Adrenal gland (tissue), 12 donors: Measurements from ENCODE around the gene ASCC1. TPM values are rescaled to one million over a fixed set of nuclear protein-coding genes. Genes with fewer than 3 reads are reported as not detected.

ENCODE experiments used
- DNase-seq, 7 donors: peaks; one replicate each; pipeline ENCODE4 v3.0.0-alpha.2; 2019 to 2020
- H3K27ac ChIP-seq, 5 donors: fragments of 200-600 bp; sonication (generic) in 4 of 5; 1 replicate in 3 of 5; 2 replicates in 2 of 5; pipeline versions ENCODE4 v1.5.1 to v1.8.0; 2016 to 2020; ENCODE audit warnings: mild to moderate bottlenecking in 1 of 5
- H3K27me3 ChIP-seq: fragments of 200-600 bp; 2 replicates; pipeline ENCODE4 v1.8.0; 2021
- H3K36me3 ChIP-seq, 2 donors: fragments of 200-600 bp; replicated peaks in 1 of 2; 1 replicate in 1 of 2; 2 replicates in 1 of 2; pipeline versions ENCODE4 v1.5.1 to v1.8.0; 2018 to 2022
- H3K4me1 ChIP-seq, 2 donors: fragments of 200-600 bp; replicated peaks in 1 of 2; 1 replicate in 1 of 2; 2 replicates in 1 of 2; pipeline versions ENCODE4 v1.5.1 to v1.8.0; 2018 to 2021
- H3K4me3 ChIP-seq, 4 donors: fragments of 200-600 bp; sonication (generic) in 3 of 4; one replicate each; pipeline ENCODE4 v1.5.1; 2016 to 2018
- H3K9me3 ChIP-seq, 3 donors: fragments of 200-600 bp; sonication (generic) in 1 of 3; replicated peaks in 1 of 3; 1 replicate in 2 of 3; 2 replicates in 1 of 3; pipeline versions ENCODE4 v1.5.1 to v1.8.0; 2016 to 2021
- CTCF ChIP-seq, 6 experiments: fragments of 450-650 bp in 4 of 6; fragments of 200-600 bp in 2 of 6; sonication (generic) in 1 of 6; IDR thresholded peaks; 1 replicate in 5 of 6; 2 replicates in 1 of 6; pipeline versions ENCODE4 v1.5.1 to v1.8.0; 2016 to 2021; ENCODE audit warnings: antibody characterized with exemption in 6 of 6, mild to moderate bottlenecking in 2 of 6, moderate library complexity in 1 of 6
- POLR2A ChIP-seq, 2 donors: fragments of 450-650 bp; IDR thresholded peaks; one replicate each; pipeline ENCODE4 v1.6.1; 2017; ENCODE audit warnings: antibody characterized with exemption in 2 of 2, mild to moderate bottlenecking in 2 of 2, moderate library complexity in 1 of 2
- WGBS, 4 donors: extraction: QIAGEN DNeasy Blood & Tissue Kit in 2 of 4; methylation state at CpG; one replicate each; pipeline versions ENCODE4 v1.1.5 to v1.1.7; 2013 to 2017; 5-methylcytosine and 5-hydroxymethylcytosine counted together
- intact Hi-C, 2 donors: fragments of 100-400 bp; cut with DNase I; formaldehyde crosslinking; loops; one replicate each; pipeline versions ENCODE4 v1.14.1 to v1.15.0; 2022 to 2023
- polyA plus RNA-seq, 3 donors: library from polyadenylated mRNA; stranded (reverse); fragments of 200-250 nt in 2 of 3; fragments of 350-450 nt in 1 of 3; fragmentation: Illumina TruSeq in 1 of 3; extraction: RNeasy Lipid Tissue Mini Kit (QIAGEN cat#74804) in 1 of 3; gene quantifications; one replicate each; pipeline ENCODE4 v1.2.3, GENCODE V29; 2013 to 2014
- total RNA-seq, 9 donors: library from RNA; depleted of rRNA in 4 of 9; stranded (reverse); fragments of >200 nt in 4 of 9; fragments of 120-200 nt in 1 of 9; fragmentation: NEBNext Ultra II Directional in 1 of 9; extraction: Animal tissue kit (Norgen Biotek cat#: 25700) in 1 of 9; gene quantifications; one replicate each; pipeline versions ENCODE4 v1.1.0 to v1.2.4, GENCODE V29; 2013 to 2023
- donor health status: healthy with polysubstance abuse.
- donor health status: Bipolar disorder and iron deficiency.
- donor health status: DM: yes; HTN: yes; CAD: no.
- donor health status: DM: no; HTN: no; CAD: no.
- donor health status: DM: no; HTN: no; CAD: no.
- donor health status: DM: yes; HTN: yes; CAD: no.

Gene ASCC1
- total and polyA plus RNA-seq, 12 donors = 9.7 to 101 (median 36.7) TPM

GRCh38 chr10:72184156-72184555, 31.9 kb downstream of the ASCC1 start:
- 90 to 100% (median 98%) methylated on average over 2 of the region's 2 CpGs for WGBS, 4 donors
- Histone ChIP-seq H3K27ac (no peak overlapping the region), H3K27me3 (no peaks in the 10 kb centered on the region), H3K9me3 (peaks cover 0 to 5% (median 0%) of the 10 kb centered on the region in 3 donors), H3K36me3 (peaks cover 0 to 8% of the 10 kb centered on the region in 2 donors), H3K4me3 (no peak overlapping the region), H3K4me1 (peaks cover 0 to 16% of the 10 kb centered on the region in 2 donors)
- no peak for DNase-seq
- intact Hi-C loops = no loop called here
- TF ChIP-seq POLR2A (IDR thresholded peaks at IDR 0.05) (no peak), CTCF (IDR thresholded peaks at IDR 0.05) (no peak)

DNA sequence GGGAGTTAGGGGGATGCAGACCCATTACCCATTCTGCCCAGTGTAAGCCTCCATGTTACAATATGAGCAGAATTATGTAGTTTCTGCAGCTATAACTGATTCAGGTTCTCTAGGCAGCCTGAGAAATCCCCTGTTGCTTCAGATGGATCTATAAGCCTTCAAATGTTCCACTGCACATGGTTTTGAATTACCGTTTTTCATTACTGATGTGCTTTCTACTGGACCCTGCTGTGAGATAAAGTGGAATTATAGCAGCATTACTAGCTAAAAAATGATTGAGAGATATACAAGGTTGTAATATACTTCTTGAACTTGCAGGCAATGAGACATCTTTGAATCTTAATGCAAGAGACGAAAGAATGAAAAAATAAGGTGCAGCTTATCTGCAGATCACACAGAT, 38.6 kb downstream of the ASCC1 start:
- 89 to 97% (median 91%) methylated on average over 2 of the region's 2 CpGs for WGBS, 4 donors
- Histone ChIP-seq H3K27me3 (no peaks in the 10 kb centered on the region), H3K36me3 (peaks cover 0 to 17% of the 10 kb centered on the region in 2 donors), H3K9me3 (no peaks in the 10 kb centered on the region), H3K4me3 (no peak overlapping the region), H3K27ac (no peak overlapping the region), H3K4me1 (peaks cover 16 to 32% of the 10 kb centered on the region in 2 donors)
- intact Hi-C loops = no loop called here
- no peak for TF ChIP-seq CTCF (IDR thresholded peaks at IDR 0.05)
- no peak for TF ChIP-seq POLR2A (IDR thresholded peaks at IDR 0.05)
- no peak for DNase-seq

GRCh38 chr10:72176701-72177100, 39.4 kb downstream of the ASCC1 start:
- Histone ChIP-seq H3K36me3 (peaks cover 0 to 11% of the 10 kb centered on the region in 2 donors), H3K9me3 (no peaks in the 10 kb centered on the region), H3K27ac (no peak overlapping the region), H3K4me3 (no peak overlapping the region), H3K27me3 (no peaks in the 10 kb centered on the region), H3K4me1 (peaks cover 17 to 32% of the 10 kb centered on the region in 2 donors)
- TF ChIP-seq CTCF (IDR thresholded peaks at IDR 0.05) (no peak), POLR2A (IDR thresholded peaks at IDR 0.05) (no peak)
- intact Hi-C loops = no loop called here
- no peak for DNase-seq
- WGBS, 4 donors = 89 to 92% (median 91%) methylated on average over 2 of the region's 2 CpGs

GRCh38 chr10:72175149-72175548, 40.9 kb downstream of the ASCC1 start:
- H3K4me1 ChIP-seq = peaks cover 29 to 41% of the 10 kb centered on the region in 2 donors
- H3K4me3 ChIP-seq = no peak overlapping the region
- H3K27ac ChIP-seq = peak overlapping the region in 4 of 5 donors; percentile 11 to 67 (median 37)
- DNase-seq = no peak
- no peaks in the 10 kb centered on the region for H3K9me3 ChIP-seq
- peaks cover 0 to 11% of the 10 kb centered on the region in 2 donors for H3K36me3 ChIP-seq
- intact Hi-C loops = no loop called here
- H3K27me3 ChIP-seq = no peaks in the 10 kb centered on the region
- 16 to 25% (median 17%) methylated on average over 1 of the region's 1 CpG for WGBS, 4 donors
- TF ChIP-seq CTCF (IDR thresholded peaks at IDR 0.05) = no peak
- no peak for TF ChIP-seq POLR2A (IDR thresholded peaks at IDR 0.05)
